Smooth muscle cell (in vitro differentiated cells): ENCODE results near the gene POGK. TPM values are rescaled to one million over a fixed set of nuclear protein-coding genes. Genes with fewer than 3 reads are reported as not detected.
A peak's percentile ranks its signal among the peaks of the same experiment; 100 is the strongest.

Experiments
- DNase-seq: peaks from one replicate; lab custom pipeline; 2025; ENCODE audit not compliant: unreplicated experiment; lab: John Stamatoyannopoulos, UW
- H2AFZ ChIP-seq: fragments of 200-600 bp; sonication (generic); 2 replicates; pipeline ENCODE4 v1.6.0; 2016; ENCODE audit warnings: antibody characterized with exemption, low read depth, mild to moderate bottlenecking
- H3F3A ChIP-seq: fragments of 200-600 bp; sonication (generic); 2 replicates; pipeline ENCODE4 v1.6.0; 2017; ENCODE audit warnings: antibody characterized with exemption, low read depth
- H3K27ac ChIP-seq: fragments of 200-600 bp; sonication (generic); 2 replicates; pipeline ENCODE4 v1.5.1; 2016; ENCODE audit warnings: low read depth, mild to moderate bottlenecking
- H3K27me3 ChIP-seq: fragments of 200-600 bp; sonication (generic); 2 replicates; pipeline ENCODE4 v1.6.1; 2016; ENCODE audit warnings: low read depth, mild to moderate bottlenecking
- H3K36me3 ChIP-seq: fragments of 200-600 bp; sonication (generic); 2 replicates; pipeline ENCODE4 v1.5.1; 2016; ENCODE audit warnings: low read depth
- H3K4me1 ChIP-seq: fragments of 200-600 bp; sonication (generic); 2 replicates; pipeline ENCODE4 v1.5.1; 2016; ENCODE audit warnings: low read depth
- H3K4me2 ChIP-seq: fragments of 200-600 bp; sonication (generic); 2 replicates; pipeline ENCODE4 v1.6.0; 2016; ENCODE audit warnings: mild to moderate bottlenecking
- H3K4me3 ChIP-seq: fragments of 200-600 bp; sonication (generic); 2 replicates; pipeline ENCODE4 v1.5.1; 2016; ENCODE audit warnings: mild to moderate bottlenecking
- H3K79me2 ChIP-seq: fragments of 200-600 bp; sonication (generic); 2 replicates; pipeline ENCODE4 v1.6.0; 2016; ENCODE audit warnings: low read depth, mild to moderate bottlenecking
- H3K9ac ChIP-seq: fragments of 200-600 bp; sonication (generic); 2 replicates; pipeline ENCODE4 v1.6.0; 2016; ENCODE audit warnings: low read depth
- H3K9me3 ChIP-seq: fragments of 200-600 bp; sonication (generic); replicated peaks from 2 replicates; pipeline ENCODE4 v1.5.1; 2016; ENCODE audit warnings: low read depth
- H4K20me1 ChIP-seq: fragments of 200-600 bp; sonication (generic); 2 replicates; pipeline ENCODE4 v1.6.0; 2016; ENCODE audit warnings: low read depth
- CTCF ChIP-seq: fragments of 200-600 bp; sonication (generic); IDR thresholded peaks from 2 replicates; pipeline ENCODE4 v1.5.1; 2017; ENCODE audit warnings: borderline replicate concordance, mild to moderate bottlenecking, antibody characterized with exemption; ENCODE audit not compliant: insufficient read depth, poor library complexity, severe bottlenecking
- WGBS: methylation state at CpG from one replicate; pipeline ENCODE4 v1.1.7; 2016; ENCODE audit warnings: low lambda C conversion rate; 5-methylcytosine and 5-hydroxymethylcytosine counted together
- polyA plus RNA-seq: library from polyadenylated mRNA; unstranded; fragments of >200 nt; fragmentation: Nextera tagmentation; extraction: Ambion mirVana; gene quantifications from 2 replicates; pipeline ENCODE4 v1.2.1, GENCODE V29; 2016
- total RNA-seq: library from RNA; depleted of rRNA; stranded (reverse); fragments of >200 nt; gene quantifications from 2 replicates; pipeline ENCODE4 v1.2.3, GENCODE V29; 2014

Gene POGK
- total and polyA plus RNA-seq, 2 experiments from 2014 or later: 9.7 to 23.4 TPM

- H2AFZ ChIP-seq: no peak overlapping the region
- H3K9ac ChIP-seq: no peak overlapping the region
- H3K36me3 ChIP-seq: peaks cover 4% of the 10 kb centered on the region
- DNase-seq: no peak
- peaks cover 6% of the 10 kb centered on the region for H3K4me1 ChIP-seq
- H3K9me3 ChIP-seq: no peaks in the 10 kb centered on the region
- peaks cover 52% of the 10 kb centered on the region for H3K79me2 ChIP-seq
- peaks cover 49% of the 10 kb centered on the region for H4K20me1 ChIP-seq
- H3K4me2 ChIP-seq: no peak overlapping the region
- no peaks in the 10 kb centered on the region for H3F3A ChIP-seq
- no peaks in the 10 kb centered on the region for H3K27me3 ChIP-seq
- H3K4me3 ChIP-seq: no peak overlapping the region
- WGBS: 92% methylated on average over 4 of the region's 4 CpGs
- no peak overlapping the region for H3K27ac ChIP-seq
- TF ChIP-seq CTCF: no peak
These were observed 31.3 kb downstream of the POGK start for GRCh38 chr1:166870584-166870983.

GRCh38 chr1:166874464-166874863, 35.2 kb downstream of the POGK start:
- Histone ChIP-seq H3K4me2 (peak overlapping the region; percentile 88), H3K36me3 (no peaks in the 10 kb centered on the region), H3K79me2 (peaks cover 43% of the 10 kb centered on the region), H3K27me3 (no peaks in the 10 kb centered on the region), H3K4me3 (peak overlapping the region; percentile 78), H3K9me3 (no peaks in the 10 kb centered on the region), H3F3A (no peaks in the 10 kb centered on the region), H3K9ac (no peak overlapping the region), H3K27ac (no peak overlapping the region), H3K4me1 (peaks cover 6% of the 10 kb centered on the region), H2AFZ (no peak overlapping the region), H4K20me1 (peaks cover 40% of the 10 kb centered on the region)
- DNase-seq: no peak
- 96% methylated on average over 8 of the region's 8 CpGs for WGBS
- TF ChIP-seq CTCF: no peak

GRCh38 chr1:166875302-166875733, 36.0 kb downstream of the POGK start:
- peaks cover 39% of the 10 kb centered on the region for H3K79me2 ChIP-seq

More at GRCh38 chr1:166875302-166875733, 36.0 kb downstream of the POGK start:
- no peak for TF ChIP-seq CTCF
- Histone ChIP-seq H3K36me3 (no peaks in the 10 kb centered on the region), H3K27ac (no peak overlapping the region), H4K20me1 (peaks cover 32% of the 10 kb centered on the region), H3K9ac (peak overlapping the region; percentile 69), H3K27me3 (no peaks in the 10 kb centered on the region), H3K9me3 (no peaks in the 10 kb centered on the region), H3K4me1 (peaks cover 6% of the 10 kb centered on the region), H3K4me3 (peak overlapping the region; percentile 78), H2AFZ (peak overlapping the region; percentile 86), H3F3A (no peaks in the 10 kb centered on the region), H3K4me2 (peak overlapping the region; percentile 88)
- WGBS: 33% methylated on average over 8 of the region's 8 CpGs
- DNase-seq: no peak
